Sigmoid colon (tissue), 4 donors: ENCODE measurements around the gene NOS3.

Experiments used
- EP300 ChIP-seq, 4 donors: sonication (generic); formaldehyde crosslinking; IDR thresholded peaks; one replicate each; pipeline ENCODE4 v1.6.1; 2017; ENCODE audit warnings: antibody characterized with exemption in 4 of 4
- POLR2AphosphoS5 ChIP-seq, 4 donors: sonication (generic); formaldehyde crosslinking; IDR thresholded peaks; one replicate each; pipeline ENCODE4 v1.6.1; 2017; ENCODE audit warnings: antibody characterized with exemption in 4 of 4
- TF ChIP-seq, protein P1 (sequence below), 4 experiments: fragments of 450-650 bp in 3 of 4; fragments of 200-600 bp in 1 of 4; IDR thresholded peaks; one replicate each; pipeline ENCODE4 v1.5.1; 2016 to 2019; ENCODE audit warnings: antibody characterized with exemption in 4 of 4, mild to moderate bottlenecking in 3 of 4, moderate library complexity in 2 of 4

DNA sequence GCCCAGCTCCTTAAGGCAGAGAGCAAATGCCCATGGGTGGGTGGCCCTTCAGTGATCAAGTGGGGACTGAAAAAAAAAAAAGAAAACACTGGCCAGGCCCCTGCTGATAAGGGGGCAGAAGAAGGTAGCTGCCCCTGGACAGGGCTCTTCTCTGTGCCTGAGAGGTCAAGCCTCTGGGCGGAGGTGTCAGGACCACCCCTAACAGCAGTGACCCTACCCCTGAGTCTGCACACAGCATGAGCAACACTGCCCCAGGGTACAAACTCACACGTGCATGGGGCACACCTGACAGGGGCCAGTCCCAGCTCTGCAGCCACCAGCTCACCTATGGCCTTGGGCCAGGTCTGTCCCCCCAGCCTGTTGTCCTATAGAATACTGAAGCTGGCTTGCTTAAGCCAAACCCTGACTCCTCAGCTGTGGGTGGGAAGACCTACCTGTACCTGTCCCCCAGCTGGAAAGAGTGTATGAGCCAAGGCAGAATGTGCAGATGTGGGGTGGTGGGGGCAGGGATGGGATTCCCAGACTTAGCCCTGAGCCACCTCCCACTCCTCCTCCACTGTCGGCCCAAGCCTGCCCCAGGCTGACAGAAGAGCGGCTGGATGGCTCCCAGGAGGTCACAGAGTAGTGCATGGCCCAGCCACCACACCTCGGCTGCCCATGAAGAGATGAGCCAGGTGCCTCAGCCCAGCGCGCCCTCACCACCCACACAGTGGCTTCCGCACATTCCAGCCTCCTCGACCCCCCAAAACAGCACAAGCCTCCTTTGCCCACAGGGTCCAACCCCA, 36.4 kb upstream of the NOS3 start:
- TF ChIP-seq, protein P1, sequence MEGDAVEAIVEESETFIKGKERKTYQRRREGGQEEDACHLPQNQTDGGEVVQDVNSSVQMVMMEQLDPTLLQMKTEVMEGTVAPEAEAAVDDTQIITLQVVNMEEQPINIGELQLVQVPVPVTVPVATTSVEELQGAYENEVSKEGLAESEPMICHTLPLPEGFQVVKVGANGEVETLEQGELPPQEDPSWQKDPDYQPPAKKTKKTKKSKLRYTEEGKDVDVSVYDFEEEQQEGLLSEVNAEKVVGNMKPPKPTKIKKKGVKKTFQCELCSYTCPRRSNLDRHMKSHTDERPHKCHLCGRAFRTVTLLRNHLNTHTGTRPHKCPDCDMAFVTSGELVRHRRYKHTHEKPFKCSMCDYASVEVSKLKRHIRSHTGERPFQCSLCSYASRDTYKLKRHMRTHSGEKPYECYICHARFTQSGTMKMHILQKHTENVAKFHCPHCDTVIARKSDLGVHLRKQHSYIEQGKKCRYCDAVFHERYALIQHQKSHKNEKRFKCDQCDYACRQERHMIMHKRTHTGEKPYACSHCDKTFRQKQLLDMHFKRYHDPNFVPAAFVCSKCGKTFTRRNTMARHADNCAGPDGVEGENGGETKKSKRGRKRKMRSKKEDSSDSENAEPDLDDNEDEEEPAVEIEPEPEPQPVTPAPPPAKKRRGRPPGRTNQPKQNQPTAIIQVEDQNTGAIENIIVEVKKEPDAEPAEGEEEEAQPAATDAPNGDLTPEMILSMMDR (IDR thresholded peaks at IDR 0.05): no peak
- TF ChIP-seq POLR2AphosphoS5 (IDR thresholded peaks at IDR 0.05) (no peak), EP300 (IDR thresholded peaks at IDR 0.05) (no peak)
